Measurements from ENCODE around the gene EPN2. TPM values are rescaled to one million over a fixed set of nuclear protein-coding genes. Genes with fewer than 3 reads are reported as not detected.

Gene EPN2
- total RNA-seq, 1 experiment from 2014 or later, result 113 TPM

DNA sequence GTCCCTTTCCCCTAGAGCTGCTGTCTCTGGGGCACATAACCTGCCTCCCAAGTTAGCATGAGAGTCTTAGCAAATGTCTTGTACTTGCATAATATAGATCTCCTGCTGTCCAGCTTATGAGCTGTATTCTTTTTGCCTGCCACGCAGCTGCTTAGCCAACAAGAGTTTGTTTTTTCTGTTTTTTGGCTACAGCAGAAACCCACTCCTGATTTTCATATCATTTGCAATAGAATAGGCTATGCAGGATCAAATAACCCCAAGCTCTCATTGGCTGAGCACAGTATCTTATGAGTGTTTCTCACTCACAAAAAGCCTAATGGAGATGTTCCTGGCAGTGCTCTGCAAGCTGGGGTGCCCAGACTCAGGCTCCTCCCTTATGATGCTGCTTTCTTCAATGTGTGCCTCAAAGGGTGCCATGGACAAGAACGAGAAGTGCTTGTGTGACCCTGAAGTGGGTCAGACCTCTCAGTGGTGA, 102.2 kb downstream of the EPN2 start:
- Histone ChIP-seq H3K9me2 (ENCODE audit: insufficient read depth) (no peaks in the 10 kb centered on the region), H3K9me3 (ENCODE audit: insufficient read depth, low read depth) (no peaks in the 10 kb centered on the region), H4K20me1 (ENCODE audit: insufficient read depth) (no peaks in the 10 kb centered on the region), H3K27ac (no peak overlapping the region), H3K4me2 (no peak overlapping the region), H3K4me1 (replicated peaks; ENCODE audit: insufficient read depth) (no peaks in the 10 kb centered on the region), H2AFZ (no peak overlapping the region), H3K79me2 (ENCODE audit: low read depth) (no peaks in the 10 kb centered on the region), H3K27me3 (ENCODE audit: insufficient read depth, low read depth) (no peaks in the 10 kb centered on the region), H3F3A (ENCODE audit: insufficient read depth, low read depth) (peaks cover 37% of the 10 kb centered on the region), H3K36me3 (ENCODE audit: low read depth) (no peaks in the 10 kb centered on the region), H3K4me3 (no peak overlapping the region)
- TF ChIP-seq EZH2 (IDR thresholded peaks at IDR 0.05; ENCODE audit: low read depth), result no peak
- TF ChIP-seq, protein P1, sequence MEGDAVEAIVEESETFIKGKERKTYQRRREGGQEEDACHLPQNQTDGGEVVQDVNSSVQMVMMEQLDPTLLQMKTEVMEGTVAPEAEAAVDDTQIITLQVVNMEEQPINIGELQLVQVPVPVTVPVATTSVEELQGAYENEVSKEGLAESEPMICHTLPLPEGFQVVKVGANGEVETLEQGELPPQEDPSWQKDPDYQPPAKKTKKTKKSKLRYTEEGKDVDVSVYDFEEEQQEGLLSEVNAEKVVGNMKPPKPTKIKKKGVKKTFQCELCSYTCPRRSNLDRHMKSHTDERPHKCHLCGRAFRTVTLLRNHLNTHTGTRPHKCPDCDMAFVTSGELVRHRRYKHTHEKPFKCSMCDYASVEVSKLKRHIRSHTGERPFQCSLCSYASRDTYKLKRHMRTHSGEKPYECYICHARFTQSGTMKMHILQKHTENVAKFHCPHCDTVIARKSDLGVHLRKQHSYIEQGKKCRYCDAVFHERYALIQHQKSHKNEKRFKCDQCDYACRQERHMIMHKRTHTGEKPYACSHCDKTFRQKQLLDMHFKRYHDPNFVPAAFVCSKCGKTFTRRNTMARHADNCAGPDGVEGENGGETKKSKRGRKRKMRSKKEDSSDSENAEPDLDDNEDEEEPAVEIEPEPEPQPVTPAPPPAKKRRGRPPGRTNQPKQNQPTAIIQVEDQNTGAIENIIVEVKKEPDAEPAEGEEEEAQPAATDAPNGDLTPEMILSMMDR (conservative IDR thresholded peaks at IDR 0.05), result no peak
- ChIA-PET CTCF (no interaction called here), POLR2A (ENCODE audit: unreplicated experiment) (interaction anchor here (0.6 kb wide), 1 partner anchor 15 kb away, joined by 5 read pairs; no protein-coding TSS in a partner anchor)
- no TSS peak for BruUV-seq (replicated peaks)
- no peak for DNase-seq
- intact Hi-C loops (cut with micrococcal nuclease; ENCODE audit: unreplicated experiment), result no loop called here

- TF ChIP-seq EZH2 (IDR thresholded peaks at IDR 0.05; ENCODE audit: low read depth), result no peak
- TF ChIP-seq, protein P1 (conservative IDR thresholded peaks at IDR 0.05), result no peak
- peaks cover 30% of the 10 kb centered on the region for H3F3A ChIP-seq (ENCODE audit: insufficient read depth, low read depth)
- H3K9me2 ChIP-seq (ENCODE audit: insufficient read depth), result no peaks in the 10 kb centered on the region
- peaks cover under 1% of the 10 kb centered on the region; the same call in 1 of the 2 replicates for H3K4me1 ChIP-seq (replicated peaks; ENCODE audit: insufficient read depth)
- no peaks in the 10 kb centered on the region for H3K27me3 ChIP-seq (ENCODE audit: insufficient read depth, low read depth)
- no peaks in the 10 kb centered on the region for H4K20me1 ChIP-seq (ENCODE audit: insufficient read depth)
- no peak overlapping the region for H2AFZ ChIP-seq
- DNase-seq, result no peak
- H3K36me3 ChIP-seq (ENCODE audit: low read depth), result no peaks in the 10 kb centered on the region; the same call in 1 of the 2 replicates
- no peak overlapping the region for H3K27ac ChIP-seq
- POLR2A ChIA-PET (ENCODE audit: unreplicated experiment), result interaction anchor here (0.6 kb wide), 1 partner anchor 16 kb away, joined by 3 read pairs; no protein-coding TSS in a partner anchor
- no peaks in the 10 kb centered on the region for H3K79me2 ChIP-seq (ENCODE audit: low read depth)
- intact Hi-C loops (cut with micrococcal nuclease; ENCODE audit: unreplicated experiment), result no loop called here
- BruUV-seq (replicated peaks), result no TSS peak
- CTCF ChIA-PET, result no interaction called here
- no peak overlapping the region for H3K4me2 ChIP-seq
- no peak overlapping the region for H3K4me3 ChIP-seq
- H3K9me3 ChIP-seq (ENCODE audit: insufficient read depth, low read depth), result no peaks in the 10 kb centered on the region
Observed at GRCh38 chr17:19341211-19341631, 104.1 kb downstream of the EPN2 start.

DNA sequence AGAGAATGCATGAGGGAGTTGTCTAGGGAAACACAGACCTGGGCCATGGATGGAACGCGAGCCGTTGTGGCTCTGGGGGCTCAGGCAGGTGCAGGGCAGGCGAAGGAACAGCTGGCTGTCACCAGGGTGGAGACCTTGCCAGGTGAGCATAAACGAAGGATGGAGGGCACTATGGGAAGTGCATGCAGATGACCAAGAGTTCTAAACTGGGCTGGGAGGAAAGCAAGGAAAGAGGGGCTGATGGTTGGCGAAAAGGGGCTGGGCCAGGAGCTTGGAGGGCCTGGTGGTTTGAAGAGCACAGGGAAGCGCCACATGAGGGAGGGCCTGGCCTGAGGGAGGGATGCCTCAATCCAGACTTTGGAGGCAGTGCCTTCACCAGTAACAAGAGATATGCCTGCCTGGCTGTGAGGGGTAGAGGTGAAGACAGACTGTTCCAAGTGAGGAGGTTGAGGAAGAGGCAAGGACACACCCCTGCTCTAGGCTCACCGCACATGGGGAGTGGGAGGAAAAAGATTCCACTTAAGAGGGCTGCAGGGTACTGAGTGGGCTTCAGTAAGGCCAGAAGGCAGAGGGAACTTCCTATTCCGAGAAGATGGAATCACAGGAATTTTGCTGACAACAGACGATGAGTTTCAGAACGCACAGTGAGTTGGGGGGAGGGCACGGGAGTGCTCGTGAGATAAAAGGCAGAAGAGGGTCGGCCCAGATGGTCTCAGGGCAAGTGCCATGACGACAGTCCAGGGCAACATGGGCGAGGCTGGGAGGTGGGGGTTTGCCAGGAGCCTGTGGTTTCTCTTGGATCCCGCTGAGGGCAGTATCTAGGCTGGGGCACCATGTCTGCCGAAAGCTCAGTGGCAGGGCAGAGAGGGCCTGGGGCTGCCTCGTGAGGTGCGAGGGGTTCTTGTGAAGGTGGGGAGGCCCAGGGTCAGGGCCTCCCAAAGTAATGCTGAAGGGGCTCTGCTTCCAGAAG, 104.8 kb downstream of the EPN2 start:
- Histone ChIP-seq H3F3A (ENCODE audit: insufficient read depth, low read depth) (peaks cover 32% of the 10 kb centered on the region), H3K4me1 (replicated peaks; ENCODE audit: insufficient read depth) (peaks cover 7% of the 10 kb centered on the region), H3K36me3 (ENCODE audit: low read depth) (no peaks in the 10 kb centered on the region; the same call in 1 of the 2 replicates), H2AFZ (no peak overlapping the region), H3K79me2 (ENCODE audit: low read depth) (no peaks in the 10 kb centered on the region), H3K27me3 (ENCODE audit: insufficient read depth, low read depth) (no peaks in the 10 kb centered on the region), H4K20me1 (ENCODE audit: insufficient read depth) (no peaks in the 10 kb centered on the region), H3K27ac (no peak overlapping the region), H3K4me3 (no peak overlapping the region), H3K4me2 (no peak overlapping the region), H3K9me3 (ENCODE audit: insufficient read depth, low read depth) (no peaks in the 10 kb centered on the region), H3K9me2 (ENCODE audit: insufficient read depth) (no peaks in the 10 kb centered on the region)
- ChIA-PET POLR2A (ENCODE audit: unreplicated experiment) (interaction anchor here (0.6 kb wide), 1 partner anchor 16 kb away, joined by 3 read pairs; no protein-coding TSS in a partner anchor), CTCF (no interaction called here)
- intact Hi-C loops (cut with micrococcal nuclease; ENCODE audit: unreplicated experiment), result no loop called here
- TF ChIP-seq, protein P1 (conservative IDR thresholded peaks at IDR 0.05), result no peak
- no peak for TF ChIP-seq EZH2 (IDR thresholded peaks at IDR 0.05; ENCODE audit: low read depth)
- no peak for DNase-seq
- BruUV-seq (replicated peaks), result no TSS peak

Measured in PC-9 (cell line).